Measurements from ENCODE around the gene CCDC7. TPM values are rescaled to one million over a fixed set of nuclear protein-coding genes. Genes with fewer than 3 reads are reported as not detected.

Gene CCDC7
- total and polyA plus RNA-seq, 2 experiments from 2014 or later: 0.83 to 1.6 TPM

DNA sequence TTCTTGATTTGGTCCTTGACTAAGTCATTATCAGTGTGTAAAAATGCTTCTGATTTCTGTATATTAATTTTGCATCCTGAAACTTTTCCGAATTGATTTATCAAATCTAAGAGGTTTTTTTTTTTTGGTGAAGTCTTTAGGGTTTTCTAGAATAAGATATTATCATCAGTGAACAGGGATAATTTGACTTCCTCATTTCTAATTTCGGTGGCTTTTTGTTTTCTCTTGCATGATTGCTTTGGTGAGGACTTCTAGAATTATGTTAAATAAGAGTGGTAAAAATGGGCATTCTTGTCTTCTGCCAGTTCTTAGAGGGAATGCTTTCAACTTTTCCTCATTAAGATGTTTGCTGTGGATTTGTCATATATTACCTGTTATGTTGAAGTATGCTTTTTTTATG lies 170.5 kb downstream of the CCDC7 start:
- no peak overlapping the region for H3K27ac Mint-ChIP-seq
- ATAC-seq: no peak
- no peak overlapping the region for H2AFZ ChIP-seq

More for the DNA sequence above, 170.5 kb downstream of the CCDC7 start:
- no peak overlapping the region for H3K4me3 ChIP-seq
- H3K4me1 ChIP-seq (ENCODE audit: insufficient read depth): no peaks in the 10 kb centered on the region
- H3F3A ChIP-seq (replicated peaks; ENCODE audit: low read depth): no peaks in the 10 kb centered on the region
- no peaks in the 10 kb centered on the region for H3K27me3 ChIP-seq (ENCODE audit: insufficient read depth)
- H3K36me3 Mint-ChIP-seq (ENCODE audit: low read depth): no peaks in the 10 kb centered on the region
- H3K27me3 Mint-ChIP-seq (ENCODE audit: insufficient read depth, low read depth, poor library complexity): peaks cover 2% of the 10 kb centered on the region
- no peaks in the 10 kb centered on the region for H3K4me1 Mint-ChIP-seq
- no peaks in the 10 kb centered on the region for H3K79me2 ChIP-seq (replicated peaks; ENCODE audit: insufficient read depth)
- H3K27ac ChIP-seq (ENCODE audit: low read depth): no peak overlapping the region
- H3K9me2 ChIP-seq (ENCODE audit: insufficient read depth): peaks cover 9% of the 10 kb centered on the region; the same call in 1 of the 2 replicates
- no peaks in the 10 kb centered on the region; the same call in 1 of the 3 replicates for H3K9me3 Mint-ChIP-seq
- 0 out of 2 replicates have a peak, but pooled peaks cover 3% of the 10 kb centered on the region for H3K36me3 ChIP-seq (ENCODE audit: insufficient read depth)
- H4K20me1 ChIP-seq (replicated peaks; ENCODE audit: insufficient read depth): no peaks in the 10 kb centered on the region
- no peak overlapping the region for H3K4me3 Mint-ChIP-seq
- no peak for DNase-seq (ENCODE audit: low spot score)
- TF ChIP-seq EZH2 (IDR thresholded peaks at IDR 0.05; ENCODE audit: low read depth, unreplicated experiment) (no peak), NANOG (IDR thresholded peaks at IDR 0.05; ENCODE audit: borderline replicate concordance) (no peak), STAT1 (IDR thresholded peaks at IDR 0.05; ENCODE audit: unreplicated experiment) (no peak), CREB1 (CRISPR knock-in tag; IDR thresholded peaks at IDR 0.05; ENCODE audit: low read depth) (no peak), ZNF114 (CRISPR knock-in tag; IDR thresholded peaks at IDR 0.05) (no peak), EZH2phosphoT487 (IDR thresholded peaks at IDR 0.05; ENCODE audit: unreplicated experiment) (no peak), POLR2AphosphoS5 (IDR thresholded peaks at IDR 0.05; ENCODE audit: low read depth) (no peak), JUNB (IDR thresholded peaks at IDR 0.05; ENCODE audit: unreplicated experiment) (no peak), ZNF331 (CRISPR knock-in tag; IDR thresholded peaks at IDR 0.05; ENCODE audit: low read depth) (no peak)
- TF ChIP-seq, protein P1, sequence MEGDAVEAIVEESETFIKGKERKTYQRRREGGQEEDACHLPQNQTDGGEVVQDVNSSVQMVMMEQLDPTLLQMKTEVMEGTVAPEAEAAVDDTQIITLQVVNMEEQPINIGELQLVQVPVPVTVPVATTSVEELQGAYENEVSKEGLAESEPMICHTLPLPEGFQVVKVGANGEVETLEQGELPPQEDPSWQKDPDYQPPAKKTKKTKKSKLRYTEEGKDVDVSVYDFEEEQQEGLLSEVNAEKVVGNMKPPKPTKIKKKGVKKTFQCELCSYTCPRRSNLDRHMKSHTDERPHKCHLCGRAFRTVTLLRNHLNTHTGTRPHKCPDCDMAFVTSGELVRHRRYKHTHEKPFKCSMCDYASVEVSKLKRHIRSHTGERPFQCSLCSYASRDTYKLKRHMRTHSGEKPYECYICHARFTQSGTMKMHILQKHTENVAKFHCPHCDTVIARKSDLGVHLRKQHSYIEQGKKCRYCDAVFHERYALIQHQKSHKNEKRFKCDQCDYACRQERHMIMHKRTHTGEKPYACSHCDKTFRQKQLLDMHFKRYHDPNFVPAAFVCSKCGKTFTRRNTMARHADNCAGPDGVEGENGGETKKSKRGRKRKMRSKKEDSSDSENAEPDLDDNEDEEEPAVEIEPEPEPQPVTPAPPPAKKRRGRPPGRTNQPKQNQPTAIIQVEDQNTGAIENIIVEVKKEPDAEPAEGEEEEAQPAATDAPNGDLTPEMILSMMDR (conservative IDR thresholded peaks at IDR 0.05; ENCODE audit: low read depth in 2 of 2): no peak
- TF ChIP-seq, protein P2, sequence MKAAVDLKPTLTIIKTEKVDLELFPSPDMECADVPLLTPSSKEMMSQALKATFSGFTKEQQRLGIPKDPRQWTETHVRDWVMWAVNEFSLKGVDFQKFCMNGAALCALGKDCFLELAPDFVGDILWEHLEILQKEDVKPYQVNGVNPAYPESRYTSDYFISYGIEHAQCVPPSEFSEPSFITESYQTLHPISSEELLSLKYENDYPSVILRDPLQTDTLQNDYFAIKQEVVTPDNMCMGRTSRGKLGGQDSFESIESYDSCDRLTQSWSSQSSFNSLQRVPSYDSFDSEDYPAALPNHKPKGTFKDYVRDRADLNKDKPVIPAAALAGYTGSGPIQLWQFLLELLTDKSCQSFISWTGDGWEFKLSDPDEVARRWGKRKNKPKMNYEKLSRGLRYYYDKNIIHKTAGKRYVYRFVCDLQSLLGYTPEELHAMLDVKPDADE (IDR thresholded peaks at IDR 0.05): no peak
- TF ChIP-seq, protein P3, sequence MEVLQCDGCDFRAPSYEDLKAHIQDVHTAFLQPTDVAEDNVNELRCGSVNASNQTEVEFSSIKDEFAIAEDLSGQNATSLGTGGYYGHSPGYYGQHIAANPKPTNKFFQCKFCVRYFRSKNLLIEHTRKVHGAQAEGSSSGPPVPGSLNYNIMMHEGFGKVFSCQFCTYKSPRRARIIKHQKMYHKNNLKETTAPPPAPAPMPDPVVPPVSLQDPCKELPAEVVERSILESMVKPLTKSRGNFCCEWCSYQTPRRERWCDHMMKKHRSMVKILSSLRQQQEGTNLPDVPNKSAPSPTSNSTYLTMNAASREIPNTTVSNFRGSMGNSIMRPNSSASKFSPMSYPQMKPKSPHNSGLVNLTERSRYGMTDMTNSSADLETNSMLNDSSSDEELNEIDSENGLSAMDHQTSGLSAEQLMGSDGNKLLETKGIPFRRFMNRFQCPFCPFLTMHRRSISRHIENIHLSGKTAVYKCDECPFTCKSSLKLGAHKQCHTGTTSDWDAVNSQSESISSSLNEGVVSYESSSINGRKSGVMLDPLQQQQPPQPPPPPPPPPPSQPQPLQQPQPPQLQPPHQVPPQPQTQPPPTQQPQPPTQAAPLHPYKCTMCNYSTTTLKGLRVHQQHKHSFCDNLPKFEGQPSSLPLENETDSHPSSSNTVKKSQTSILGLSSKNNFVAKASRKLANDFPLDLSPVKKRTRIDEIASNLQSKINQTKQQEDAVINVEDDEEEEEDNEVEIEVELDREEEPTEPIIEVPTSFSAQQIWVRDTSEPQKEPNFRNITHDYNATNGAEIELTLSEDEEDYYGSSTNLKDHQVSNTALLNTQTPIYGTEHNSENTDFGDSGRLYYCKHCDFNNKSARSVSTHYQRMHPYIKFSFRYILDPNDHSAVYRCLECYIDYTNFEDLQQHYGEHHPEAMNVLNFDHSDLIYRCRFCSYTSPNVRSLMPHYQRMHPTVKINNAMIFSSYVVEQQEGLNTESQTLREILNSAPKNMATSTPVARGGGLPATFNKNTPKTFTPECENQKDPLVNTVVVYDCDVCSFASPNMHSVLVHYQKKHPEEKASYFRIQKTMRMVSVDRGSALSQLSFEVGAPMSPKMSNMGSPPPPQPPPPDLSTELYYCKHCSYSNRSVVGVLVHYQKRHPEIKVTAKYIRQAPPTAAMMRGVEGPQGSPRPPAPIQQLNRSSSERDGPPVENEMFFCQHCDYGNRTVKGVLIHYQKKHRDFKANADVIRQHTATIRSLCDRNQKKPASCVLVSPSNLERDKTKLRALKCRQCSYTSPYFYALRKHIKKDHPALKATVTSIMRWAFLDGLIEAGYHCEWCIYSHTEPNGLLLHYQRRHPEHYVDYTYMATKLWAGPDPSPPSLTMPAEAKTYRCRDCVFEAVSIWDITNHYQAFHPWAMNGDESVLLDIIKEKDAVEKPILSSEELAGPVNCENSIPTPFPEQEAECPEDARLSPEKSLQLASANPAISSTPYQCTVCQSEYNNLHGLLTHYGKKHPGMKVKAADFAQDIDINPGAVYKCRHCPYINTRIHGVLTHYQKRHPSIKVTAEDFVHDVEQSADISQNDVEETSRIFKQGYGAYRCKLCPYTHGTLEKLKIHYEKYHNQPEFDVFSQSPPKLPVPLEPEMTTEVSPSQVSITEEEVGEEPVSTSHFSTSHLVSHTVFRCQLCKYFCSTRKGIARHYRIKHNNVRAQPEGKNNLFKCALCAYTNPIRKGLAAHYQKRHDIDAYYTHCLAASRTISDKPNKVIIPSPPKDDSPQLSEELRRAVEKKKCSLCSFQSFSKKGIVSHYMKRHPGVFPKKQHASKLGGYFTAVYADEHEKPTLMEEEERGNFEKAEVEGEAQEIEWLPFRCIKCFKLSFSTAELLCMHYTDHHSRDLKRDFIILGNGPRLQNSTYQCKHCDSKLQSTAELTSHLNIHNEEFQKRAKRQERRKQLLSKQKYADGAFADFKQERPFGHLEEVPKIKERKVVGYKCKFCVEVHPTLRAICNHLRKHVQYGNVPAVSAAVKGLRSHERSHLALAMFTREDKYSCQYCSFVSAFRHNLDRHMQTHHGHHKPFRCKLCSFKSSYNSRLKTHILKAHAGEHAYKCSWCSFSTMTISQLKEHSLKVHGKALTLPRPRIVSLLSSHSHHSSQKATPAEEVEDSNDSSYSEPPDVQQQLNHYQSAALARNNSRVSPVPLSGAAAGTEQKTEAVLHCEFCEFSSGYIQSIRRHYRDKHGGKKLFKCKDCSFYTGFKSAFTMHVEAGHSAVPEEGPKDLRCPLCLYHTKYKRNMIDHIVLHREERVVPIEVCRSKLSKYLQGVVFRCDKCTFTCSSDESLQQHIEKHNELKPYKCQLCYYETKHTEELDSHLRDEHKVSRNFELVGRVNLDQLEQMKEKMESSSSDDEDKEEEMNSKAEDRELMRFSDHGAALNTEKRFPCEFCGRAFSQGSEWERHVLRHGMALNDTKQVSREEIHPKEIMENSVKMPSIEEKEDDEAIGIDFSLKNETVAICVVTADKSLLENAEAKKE (CRISPR knock-in tag; IDR thresholded peaks at IDR 0.05): no peak
- TF ChIP-seq, protein P4, sequence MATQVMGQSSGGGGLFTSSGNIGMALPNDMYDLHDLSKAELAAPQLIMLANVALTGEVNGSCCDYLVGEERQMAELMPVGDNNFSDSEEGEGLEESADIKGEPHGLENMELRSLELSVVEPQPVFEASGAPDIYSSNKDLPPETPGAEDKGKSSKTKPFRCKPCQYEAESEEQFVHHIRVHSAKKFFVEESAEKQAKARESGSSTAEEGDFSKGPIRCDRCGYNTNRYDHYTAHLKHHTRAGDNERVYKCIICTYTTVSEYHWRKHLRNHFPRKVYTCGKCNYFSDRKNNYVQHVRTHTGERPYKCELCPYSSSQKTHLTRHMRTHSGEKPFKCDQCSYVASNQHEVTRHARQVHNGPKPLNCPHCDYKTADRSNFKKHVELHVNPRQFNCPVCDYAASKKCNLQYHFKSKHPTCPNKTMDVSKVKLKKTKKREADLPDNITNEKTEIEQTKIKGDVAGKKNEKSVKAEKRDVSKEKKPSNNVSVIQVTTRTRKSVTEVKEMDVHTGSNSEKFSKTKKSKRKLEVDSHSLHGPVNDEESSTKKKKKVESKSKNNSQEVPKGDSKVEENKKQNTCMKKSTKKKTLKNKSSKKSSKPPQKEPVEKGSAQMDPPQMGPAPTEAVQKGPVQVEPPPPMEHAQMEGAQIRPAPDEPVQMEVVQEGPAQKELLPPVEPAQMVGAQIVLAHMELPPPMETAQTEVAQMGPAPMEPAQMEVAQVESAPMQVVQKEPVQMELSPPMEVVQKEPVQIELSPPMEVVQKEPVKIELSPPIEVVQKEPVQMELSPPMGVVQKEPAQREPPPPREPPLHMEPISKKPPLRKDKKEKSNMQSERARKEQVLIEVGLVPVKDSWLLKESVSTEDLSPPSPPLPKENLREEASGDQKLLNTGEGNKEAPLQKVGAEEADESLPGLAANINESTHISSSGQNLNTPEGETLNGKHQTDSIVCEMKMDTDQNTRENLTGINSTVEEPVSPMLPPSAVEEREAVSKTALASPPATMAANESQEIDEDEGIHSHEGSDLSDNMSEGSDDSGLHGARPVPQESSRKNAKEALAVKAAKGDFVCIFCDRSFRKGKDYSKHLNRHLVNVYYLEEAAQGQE (IDR thresholded peaks at IDR 0.05; ENCODE audit: unreplicated experiment): no peak
- no peak overlapping the region for H3K4me2 ChIP-seq

Measured in GM23338 (cell line).